ENCODE measurements around the gene RABGAP1L. TPM values are rescaled to one million over a fixed set of nuclear protein-coding genes. Genes with fewer than 3 reads are reported as not detected.
"Not testable (repeated sequence)": the region's sequence is repeated elsewhere in the genome, so short reads cannot be mapped to it uniquely, and the experiment has no call there.

The RABGAP1L gene
- total RNA-seq, 2 donors from 2014 or later, result 148 to 174 TPM

- Histone ChIP-seq H3K4me1 (no peaks in the 10 kb centered on the region), H3K4me3 (no peak overlapping the region), H3K9me3 (no peaks in the 10 kb centered on the region), H3K27ac (no peak overlapping the region), H3K27me3 (no peaks in the 10 kb centered on the region), H3K36me3 (no peaks in the 10 kb centered on the region)
- no peak for TF ChIP-seq CTCF (IDR thresholded peaks at IDR 0.05)
- no peak for DNase-seq (ENCODE audit: low spot score)
These were observed 883.3 kb downstream of the RABGAP1L start for GRCh38 chr1:175042650-175043049.

- H3K27ac ChIP-seq, result no peak overlapping the region
- H3K4me1 ChIP-seq, result no peaks in the 10 kb centered on the region
- no peak overlapping the region for H3K4me3 ChIP-seq
- no peaks in the 10 kb centered on the region for H3K36me3 ChIP-seq
- H3K9me3 ChIP-seq, result no peaks in the 10 kb centered on the region
- no peak for TF ChIP-seq CTCF (IDR thresholded peaks at IDR 0.05)
- no peaks in the 10 kb centered on the region for H3K27me3 ChIP-seq
- no peak for DNase-seq (ENCODE audit: low spot score)
These were observed 884.5 kb downstream of the RABGAP1L start for GRCh38 chr1:175043824-175044223.

GRCh38 chr1:175044591-175044990 is 885.3 kb downstream of the RABGAP1L start:
- not testable (repeated sequence) for H3K27me3 ChIP-seq; H3K36me3 ChIP-seq; H3K4me3 ChIP-seq; H3K27ac ChIP-seq; H3K9me3 ChIP-seq; H3K4me1 ChIP-seq; DNase-seq (ENCODE audit: low spot score)

Other genes with a start within 250 kb of the RABGAP1L start
- under 1 TPM in 1 of 2 donors, not detected in 1; 0.31 TPM for gene SERPINC1, start 242.2 kb upstream of the RABGAP1L start, total RNA-seq
- gene RC3H1, start 137.2 kb upstream of the RABGAP1L start, total RNA-seq, result 10 to 100 TPM; 14.6 to 15.6 TPM